DND-41 (cell line): Measurements from ENCODE around the gene MAST3.
A peak's percentile ranks its signal among the peaks of the same experiment; 100 is the strongest.
"Not testable (repeated sequence)": the region's sequence is repeated elsewhere in the genome, so short reads cannot be mapped to it uniquely, and the experiment has no call there.

Source experiments
- ATAC-seq: fragments of 200-7000 bp; cut with Tn5 transposase; 3 replicates; pipeline ENCODE4 v1.9.1; 2021; ENCODE audit warnings: low read depth; ENCODE audit not compliant: insufficient read depth
- DNase-seq: peaks from one replicate; pipeline ENCODE4 v3.0.0-alpha.2; 2020
- H2AFZ ChIP-seq: 2 replicates; pipeline ENCODE4 v1.6.0; 2012; ENCODE audit warnings: low read depth, low read length
- H3K27ac ChIP-seq: 2 replicates; pipeline ENCODE4 v1.5.1; 2012; ENCODE audit warnings: low read length, inconsistent platforms
- H3K27me3 ChIP-seq: fragments of 200-600 bp; sonication (generic); 2 replicates; pipeline ENCODE4 v1.6.0; 2012; ENCODE audit warnings: low read length, mild to moderate bottlenecking, inconsistent platforms; ENCODE audit not compliant: insufficient read depth, poor library complexity
- H3K36me3 ChIP-seq: 2 replicates; pipeline ENCODE4 v1.5.1; 2012; ENCODE audit warnings: low read length, inconsistent platforms; ENCODE audit not compliant: insufficient read depth
- H3K4me1 ChIP-seq: 2 replicates; pipeline ENCODE4 v1.5.1; 2012; ENCODE audit warnings: mild to moderate bottlenecking, low read length; ENCODE audit not compliant: insufficient read depth
- H3K4me2 ChIP-seq: 2 replicates; pipeline ENCODE4 v1.6.0; 2012; ENCODE audit warnings: mild to moderate bottlenecking, moderate library complexity, low read length, inconsistent platforms; ENCODE audit not compliant: insufficient read depth
- H3K4me3 ChIP-seq, 2 experiments: fragments of 200-600 bp in 1 of 2; shearing (Covaris generic) in 1 of 2; 2 replicates each; pipeline ENCODE4 v1.5.1; 2012 to 2016; ENCODE audit warnings: inconsistent platforms in 2 of 2, low read length in 2 of 2, mild to moderate bottlenecking in 2 of 2, low read depth in 1 of 2, moderate library complexity in 1 of 2
- H3K79me2 ChIP-seq: 2 replicates; pipeline ENCODE4 v1.6.0; 2012; ENCODE audit warnings: low read length, inconsistent platforms; ENCODE audit not compliant: insufficient read depth
- H3K9ac ChIP-seq: 2 replicates; pipeline ENCODE4 v1.6.0; 2012; ENCODE audit warnings: low read depth, mild to moderate bottlenecking, inconsistent platforms, low read length, moderate library complexity
- H3K9me3 ChIP-seq: 2 replicates; pipeline ENCODE4 v1.5.1; 2012; ENCODE audit warnings: low read length, moderate library complexity, mild to moderate bottlenecking, inconsistent platforms; ENCODE audit not compliant: insufficient read depth, severe bottlenecking
- H4K20me1 ChIP-seq: 2 replicates; pipeline ENCODE4 v1.6.0; 2012; ENCODE audit warnings: low read length; ENCODE audit not compliant: insufficient read depth
- CTCF ChIP-seq: IDR thresholded peaks from 2 replicates; pipeline ENCODE4 v1.5.1; 2012; ENCODE audit warnings: borderline replicate concordance, low read length, moderate library complexity, mild to moderate bottlenecking; ENCODE audit not compliant: poor library complexity, severe bottlenecking; ENCODE audit errors: extremely low read depth
- EZH2 ChIP-seq: IDR thresholded peaks from 3 replicates; pipeline ENCODE4 v1.6.1; 2012; ENCODE audit warnings: borderline replicate concordance, low read depth, mild to moderate bottlenecking, moderate library complexity, low read length, inconsistent platforms; ENCODE audit not compliant: severe bottlenecking

MAST3 gene

GRCh38 chr19:18157465-18158063, 60.0 kb downstream of the MAST3 start:
- Histone ChIP-seq H2AFZ (no peak overlapping the region), H4K20me1 (peaks cover 41% of the 10 kb centered on the region), H3K4me2 (no peak overlapping the region), H3K27ac (no peak overlapping the region), H3K4me3 (no peak overlapping the region), H3K27me3 (no peaks in the 10 kb centered on the region), H3K9me3 (no peaks in the 10 kb centered on the region), H3K79me2 (peaks cover 22% of the 10 kb centered on the region), H3K36me3 (peaks cover 45% of the 10 kb centered on the region), H3K9ac (no peak overlapping the region), H3K4me1 (peaks cover 36% of the 10 kb centered on the region)
- ATAC-seq, result no peak
- no peak for DNase-seq
- TF ChIP-seq CTCF, result no peak
- no peak for TF ChIP-seq EZH2

- no peak overlapping the region for H3K4me2 ChIP-seq
- H3K27me3 ChIP-seq, result no peaks in the 10 kb centered on the region
- H3K4me3 ChIP-seq, result no peak overlapping the region
- H3K9ac ChIP-seq, result no peak overlapping the region
- ATAC-seq (no peak), DNase-seq (no peak)
- H3K79me2 ChIP-seq, result peaks cover 19% of the 10 kb centered on the region
- H3K9me3 ChIP-seq, result no peaks in the 10 kb centered on the region
- H3K27ac ChIP-seq, result no peak overlapping the region
- H3K36me3 ChIP-seq, result peaks cover 54% of the 10 kb centered on the region
- H4K20me1 ChIP-seq, result peaks cover 39% of the 10 kb centered on the region
- TF ChIP-seq CTCF, result no peak
- TF ChIP-seq EZH2, result no peak
- peaks cover 36% of the 10 kb centered on the region for H3K4me1 ChIP-seq
- no peak overlapping the region for H2AFZ ChIP-seq
Observed at GRCh38 chr19:18158467-18158866, 60.9 kb downstream of the MAST3 start.

GRCh38 chr19:18159059-18159616, 61.6 kb downstream of the MAST3 start:
- H3K9ac ChIP-seq, ATAC-seq, H3K9me3 ChIP-seq, H2AFZ ChIP-seq, H3K4me3 ChIP-seq, DNase-seq, H3K27me3 ChIP-seq, H3K4me2 ChIP-seq, H3K27ac ChIP-seq: not testable (repeated sequence)
- peaks cover 34% of the 10 kb centered on the region for H4K20me1 ChIP-seq
- peaks cover 56% of the 10 kb centered on the region for H3K36me3 ChIP-seq
- H3K79me2 ChIP-seq, result peaks cover 13% of the 10 kb centered on the region
- H3K4me1 ChIP-seq, result peaks cover 29% of the 10 kb centered on the region

GRCh38 chr19:18159810-18160209, 62.2 kb downstream of the MAST3 start:
- H3K27ac ChIP-seq, result no peak overlapping the region
- no peak for TF ChIP-seq EZH2
- TF ChIP-seq CTCF, result no peak
- no peak overlapping the region for H2AFZ ChIP-seq
- no peak for DNase-seq
- H3K4me2 ChIP-seq, result no peak overlapping the region
- H3K36me3 ChIP-seq, result peaks cover 56% of the 10 kb centered on the region
- ATAC-seq, result no peak
- H3K4me1 ChIP-seq, result peaks cover 24% of the 10 kb centered on the region
- no peaks in the 10 kb centered on the region for H3K9me3 ChIP-seq
- no peak overlapping the region for H3K4me3 ChIP-seq
- H3K27me3 ChIP-seq, result no peaks in the 10 kb centered on the region
- peaks cover 8% of the 10 kb centered on the region for H3K79me2 ChIP-seq
- peak overlapping the region; percentile 58; the same call in 1 of the 2 replicates for H3K9ac ChIP-seq
- H4K20me1 ChIP-seq, result peaks cover 29% of the 10 kb centered on the region
